ENCODE data around the gene IP6K2.
A peak's percentile ranks its signal among the peaks of the same experiment; 100 is the strongest.

The IP6K2 gene

GRCh38 chr3:48663489-48664312 is 53.3 kb downstream of the IP6K2 start:
- peak; percentile 85 for DNase-seq (ENCODE audit: low read depth)

GRCh38 chr3:48662753-48663488 is 54.1 kb downstream of the IP6K2 start, which contains the start of gene CELSR3:
CELSR3 (minus strand) TSS chr3:48662886; CDS start chr3:48662634, 252 bp downstream.
- DNase-seq (ENCODE audit: low read depth): peak; percentile 37

GRCh38 chr3:48662145-48662752 is 54.8 kb downstream of the IP6K2 start:
- DNase-seq (ENCODE audit: low read depth): no peak

GRCh38 chr3:48661501-48662144 is 55.4 kb downstream of the IP6K2 start:
- DNase-seq (ENCODE audit: low read depth): peak; percentile 63

GRCh38 chr3:48660800-48661400 is 56.1 kb downstream of the IP6K2 start:
- no peak for DNase-seq (ENCODE audit: low read depth)

GRCh38 chr3:48656841-48657281 is 60.2 kb downstream of the IP6K2 start:
- no peak for DNase-seq (ENCODE audit: low read depth)

- DNase-seq (ENCODE audit: low read depth): peak; percentile 77
Observed at GRCh38 chr3:48656061-48656840, 60.8 kb downstream of the IP6K2 start.

GRCh38 chr3:48655606-48656005 is 61.4 kb downstream of the IP6K2 start:
- DNase-seq (ENCODE audit: low read depth): no peak

GRCh38 chr3:48655063-48655462 is 62.0 kb downstream of the IP6K2 start:
- DNase-seq (ENCODE audit: low read depth): no peak

GRCh38 chr3:48652923-48653715 is 63.9 kb downstream of the IP6K2 start:
- no peak for DNase-seq (ENCODE audit: low read depth)

- no peak for DNase-seq (ENCODE audit: low read depth)
Observed at GRCh38 chr3:48651771-48652170, 65.2 kb downstream of the IP6K2 start.

- no peak for DNase-seq (ENCODE audit: low read depth)
Observed at GRCh38 chr3:48650723-48651122, 66.3 kb downstream of the IP6K2 start.

- DNase-seq (ENCODE audit: low read depth): no peak
Observed at GRCh38 chr3:48648188-48648850, 68.7 kb downstream of the IP6K2 start.

GRCh38 chr3:48647714-48648113 is 69.3 kb downstream of the IP6K2 start:
- no peak for DNase-seq (ENCODE audit: low read depth)

- DNase-seq (ENCODE audit: low read depth): no peak
Observed at GRCh38 chr3:48644898-48645760, 71.9 kb downstream of the IP6K2 start.

GRCh38 chr3:48642605-48643004 is 74.4 kb downstream of the IP6K2 start:
- no peak for DNase-seq (ENCODE audit: low read depth)

GRCh38 chr3:48641396-48641795 is 75.6 kb downstream of the IP6K2 start:
- DNase-seq (ENCODE audit: low read depth): no peak

- no peak for DNase-seq (ENCODE audit: low read depth)
Observed at GRCh38 chr3:48639944-48640606, 76.9 kb downstream of the IP6K2 start.
